ENCODE data around the gene UCP2.
"Not testable (repeated sequence)": the region's sequence is repeated elsewhere in the genome, so short reads cannot be mapped to it uniquely, and the experiment has no call there.

The UCP2 gene

GRCh38 chr11:73991471-73992006, 8.9 kb upstream of the UCP2 start:
- no peak for DNase-seq

DNA sequence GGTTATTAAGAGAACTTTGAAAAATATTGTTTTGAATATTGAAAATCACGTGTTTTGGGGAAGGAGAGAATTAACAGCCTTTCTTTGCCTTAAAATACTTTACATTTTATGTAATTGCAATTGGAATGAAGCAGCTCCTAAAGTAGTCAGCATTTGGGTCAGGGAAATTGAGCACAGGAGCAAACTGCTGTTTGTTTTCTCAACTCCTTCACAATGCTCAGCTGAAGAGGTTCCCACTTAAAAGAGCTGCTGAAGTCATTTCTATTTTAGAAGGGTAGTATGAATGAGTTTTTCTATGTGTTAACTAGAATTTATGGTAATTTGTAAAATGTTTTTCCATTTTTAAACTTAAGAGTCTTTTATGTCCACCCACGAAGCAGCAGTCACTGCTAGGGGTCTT, 8.1 kb upstream of the UCP2 start:
- DNase-seq, result no peak

- no peak for DNase-seq
These were observed 6.5 kb upstream of the UCP2 start for GRCh38 chr11:73989156-73989555.

GRCh38 chr11:73988227-73988626, 5.6 kb upstream of the UCP2 start:
- DNase-seq, result no peak

GRCh38 chr11:73985661-73986060, 3.0 kb upstream of the UCP2 start:
- not testable (repeated sequence) for DNase-seq

GRCh38 chr11:73983741-73984538, 1.3 kb upstream of the UCP2 start:
- DNase-seq, result no peak

DNA sequence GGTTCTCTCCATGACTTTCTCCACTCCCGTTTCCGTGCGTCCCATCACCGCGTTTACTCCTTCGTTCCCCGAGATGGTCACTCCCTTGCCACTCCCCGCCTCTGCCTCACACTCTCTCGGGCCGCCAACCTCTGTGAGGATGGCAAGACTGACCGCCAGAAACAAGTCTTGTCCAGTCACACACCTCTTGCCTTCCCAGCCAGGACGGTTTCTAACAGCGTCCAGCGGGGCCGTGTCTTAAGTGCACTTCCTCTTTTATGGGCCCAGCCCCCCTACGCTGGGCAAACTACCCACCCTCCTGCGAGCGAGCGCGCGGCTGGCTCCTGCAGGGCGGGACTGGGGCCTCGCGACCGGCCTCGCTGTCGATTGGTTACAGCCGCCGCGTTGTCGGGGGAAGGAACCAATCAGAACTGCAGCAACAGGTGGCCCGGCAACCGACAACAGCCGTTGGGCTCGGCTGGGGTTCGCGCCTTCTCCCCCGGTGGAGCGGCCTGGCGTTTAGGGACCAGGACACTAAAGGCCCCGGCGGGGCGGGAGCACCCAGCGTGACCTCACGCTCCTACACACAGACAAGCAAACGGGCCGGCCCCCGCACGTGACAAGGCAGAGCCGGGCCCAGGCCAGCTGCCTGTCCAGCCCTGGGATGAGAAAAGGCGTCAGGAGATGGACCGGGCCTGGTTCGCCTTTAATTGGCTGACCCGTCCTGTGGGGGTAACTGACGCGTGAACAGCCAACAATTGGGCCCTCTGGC, 522 bp upstream of the UCP2 start:
- peak; percentile 93 for DNase-seq

GRCh38 chr11:73981051-73981805, 1.4 kb downstream of the UCP2 start:
- no peak for DNase-seq

DNA sequence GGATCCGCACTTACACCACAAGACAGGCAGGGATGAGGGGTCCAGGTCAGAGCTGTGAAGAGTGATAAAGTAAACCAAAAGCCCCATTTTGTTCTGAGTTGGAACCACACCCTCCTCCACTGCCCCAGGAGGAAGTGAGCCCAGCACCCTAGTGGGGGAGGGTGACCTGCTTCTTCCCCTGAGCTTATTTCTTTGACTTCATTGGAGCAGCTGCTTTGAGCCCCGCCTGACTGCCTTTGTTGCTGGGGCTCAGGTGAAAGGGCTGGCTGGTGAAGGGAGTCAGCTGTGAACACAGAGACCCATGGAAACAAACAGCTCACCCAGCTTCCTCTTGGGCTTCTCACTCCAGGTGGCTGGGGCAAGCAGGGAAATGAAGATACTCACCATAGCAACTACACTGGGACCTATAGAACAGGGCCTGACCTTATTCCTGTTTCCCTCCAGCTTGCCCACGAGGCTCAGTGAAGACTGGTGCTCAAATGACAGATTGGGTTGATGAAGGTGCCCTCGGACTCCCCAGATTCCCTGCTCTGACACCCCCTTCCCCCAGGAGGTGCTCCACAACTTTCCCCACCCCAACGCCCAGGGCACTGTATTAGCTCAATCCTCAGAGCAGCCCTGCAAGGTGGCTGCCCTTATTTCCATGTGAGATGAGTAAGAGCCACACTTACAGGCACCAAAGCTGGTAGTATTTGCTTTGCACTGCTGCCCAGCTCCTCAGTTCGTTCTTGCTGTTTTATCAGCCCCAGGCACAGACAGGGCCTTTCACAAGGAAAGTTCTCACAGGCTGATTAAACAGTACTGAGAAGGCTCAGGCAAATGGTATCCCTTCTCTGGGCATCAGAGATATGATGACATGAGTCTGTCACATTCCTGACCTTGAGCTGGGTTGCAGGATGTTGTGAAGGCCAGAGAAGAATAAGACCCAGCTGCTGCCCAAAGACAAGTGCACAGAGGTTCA, 2.4 kb downstream of the UCP2 start:
- peak; percentile 66 for DNase-seq

DNA sequence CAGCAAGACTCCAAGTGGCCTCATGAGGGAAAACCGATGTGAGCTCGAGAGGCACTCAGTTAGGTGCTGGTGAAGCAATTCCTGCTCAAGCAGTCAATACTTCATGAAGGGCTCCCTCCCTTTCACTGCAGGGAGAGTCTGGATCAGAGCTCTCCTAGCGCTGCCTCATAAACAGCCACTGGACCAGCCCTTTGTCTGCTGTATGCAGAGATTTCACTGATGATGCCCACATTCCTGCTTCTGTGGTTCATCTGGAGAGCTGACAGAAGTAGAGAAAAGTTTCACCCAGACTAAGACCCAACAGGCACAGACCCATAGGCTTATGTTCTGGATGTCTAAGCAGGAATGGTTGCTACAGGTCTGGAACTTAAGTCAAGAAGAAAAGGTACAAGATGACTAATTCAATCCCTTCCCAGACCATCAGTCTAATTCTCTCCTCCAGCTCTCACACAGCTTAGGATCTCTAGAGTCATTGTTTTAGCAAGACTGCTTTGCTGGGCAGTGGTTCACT, 4.0 kb downstream of the UCP2 start:
- DNase-seq, result no peak

DNA sequence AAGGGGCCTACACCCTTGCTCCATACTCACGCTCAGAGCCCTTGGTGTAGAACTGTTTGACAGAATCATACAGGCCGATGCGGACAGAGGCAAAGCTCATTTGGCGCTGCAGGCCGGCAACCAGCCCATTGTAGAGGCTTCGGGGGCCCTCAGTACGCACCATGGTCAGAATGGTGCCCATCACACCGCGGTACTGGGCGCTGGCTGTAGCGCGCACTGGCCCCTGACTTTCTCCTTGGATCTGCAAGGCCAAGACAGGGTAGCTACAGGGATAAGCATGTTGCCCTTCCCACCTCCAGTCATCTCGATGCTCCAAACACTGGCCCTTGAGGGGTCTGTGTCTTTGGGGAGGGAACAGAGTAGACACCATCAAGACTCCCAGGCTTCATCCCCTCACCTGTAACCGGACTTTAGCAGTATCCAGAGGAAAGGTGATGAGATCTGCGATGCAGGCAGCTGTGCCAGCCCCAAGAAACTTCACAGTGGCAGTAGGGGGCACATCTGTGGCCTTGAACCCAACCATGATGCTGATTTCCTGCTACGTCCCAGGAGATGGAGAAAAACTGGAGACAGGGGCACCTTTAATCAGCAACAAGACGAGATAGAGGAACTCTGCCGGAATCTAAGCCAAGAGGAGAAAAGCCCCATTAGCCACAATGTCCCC, 4.7 kb downstream of the UCP2 start:
- DNase-seq, result no peak

- no peak for DNase-seq
These were observed 6.0 kb downstream of the UCP2 start for GRCh38 chr11:73976451-73977151.

- no peak for DNase-seq
These were observed 7.2 kb downstream of the UCP2 start for GRCh38 chr11:73975479-73975757.

GRCh38 chr11:73974604-73975478, 7.8 kb downstream of the UCP2 start:
- no peak for DNase-seq

GRCh38 chr11:73972620-73973449, 9.8 kb downstream of the UCP2 start:
- no peak for DNase-seq

DNA sequence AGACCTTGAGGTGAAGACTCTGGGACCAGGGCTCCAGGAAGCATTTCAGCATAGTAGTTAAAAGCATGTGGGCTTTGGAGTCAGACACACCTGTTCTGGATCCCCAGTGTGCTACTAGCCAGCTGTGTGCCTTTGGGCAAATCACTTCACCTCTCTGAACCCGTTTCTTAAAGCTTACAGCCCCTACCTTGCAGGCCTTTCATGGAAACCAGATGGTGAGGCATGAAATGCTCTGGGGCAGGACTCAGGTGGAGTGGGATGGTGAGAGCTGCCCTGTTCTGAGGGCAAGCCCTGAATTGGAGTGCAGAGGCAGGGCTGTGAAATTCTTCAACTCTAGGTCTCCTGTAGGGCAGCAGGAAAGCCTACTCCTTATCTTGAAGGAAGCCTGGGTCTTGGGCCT, 10.5 kb downstream of the UCP2 start:
- DNase-seq, result no peak

DNA sequence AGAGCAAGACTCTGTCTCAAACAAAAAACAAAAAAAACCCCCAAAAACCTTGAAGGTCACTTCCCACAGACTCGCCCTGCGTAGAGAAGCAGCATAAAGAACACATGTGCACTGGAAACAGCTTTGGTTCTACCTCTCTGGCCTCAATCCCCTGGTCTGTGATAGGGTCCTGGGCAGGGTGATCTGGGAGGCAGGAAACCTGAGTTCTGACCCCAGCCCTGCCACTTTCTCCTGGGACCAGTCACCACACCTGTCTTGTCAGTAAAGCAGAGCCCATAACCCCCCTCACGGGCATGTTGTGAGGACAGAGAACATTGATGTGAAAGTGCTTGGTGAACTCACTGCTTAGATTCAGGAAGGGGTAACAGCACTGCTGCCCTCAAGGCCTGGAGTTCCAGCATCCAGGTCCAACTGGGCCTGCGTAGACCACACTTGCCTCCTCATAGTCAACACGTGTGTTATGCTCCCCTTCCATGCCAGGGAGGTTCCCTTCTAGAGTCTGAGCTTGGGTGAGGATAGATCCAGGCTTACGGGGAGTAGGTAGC, 11.4 kb downstream of the UCP2 start:
- no peak for DNase-seq

DNA sequence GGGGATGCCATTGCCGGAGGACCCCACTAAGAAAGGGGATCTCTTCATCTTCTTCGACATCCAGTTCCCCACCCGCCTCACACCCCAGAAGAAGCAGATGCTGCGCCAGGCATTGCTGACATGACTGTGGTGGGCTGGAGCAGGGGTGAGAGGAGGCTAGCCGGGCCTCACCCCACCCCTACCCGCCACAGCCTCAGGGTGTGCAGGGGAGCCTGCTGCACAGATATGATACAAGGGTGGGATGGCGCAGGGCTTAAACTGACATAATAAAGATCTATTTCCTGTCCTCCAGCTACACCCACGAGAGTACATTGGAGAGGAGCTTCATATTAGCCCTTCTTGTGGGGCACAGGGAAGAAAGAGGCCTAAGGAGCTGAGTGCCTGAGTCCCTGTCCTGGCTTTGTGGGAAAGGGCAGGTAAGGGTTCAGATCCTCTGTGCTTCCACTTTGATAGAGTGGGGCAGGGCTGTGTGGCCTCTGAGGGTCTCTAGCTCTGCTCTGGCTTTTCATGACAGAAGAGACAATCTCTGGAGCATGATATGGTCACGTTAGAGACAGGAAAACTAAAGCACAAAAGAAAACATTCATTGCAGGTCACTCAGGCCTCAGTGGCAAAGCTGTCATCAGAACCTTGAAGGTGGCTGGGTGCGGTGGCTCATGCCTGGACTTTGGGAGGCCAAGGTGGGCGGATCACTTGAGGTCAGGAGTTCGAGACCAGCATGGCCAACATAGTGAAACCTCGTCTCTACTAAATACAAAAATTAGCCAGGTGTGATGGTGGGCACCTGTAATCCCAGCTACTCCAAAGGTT, 12.4 kb downstream of the UCP2 start:
- no peak for DNase-seq
